Natural killer cell (primary cell): ENCODE data around the gene DTX2. TPM values are rescaled to one million over a fixed set of nuclear protein-coding genes. Genes with fewer than 3 reads are reported as not detected.
"Not testable (repeated sequence)": the region's sequence is repeated elsewhere in the genome, so short reads cannot be mapped to it uniquely, and the experiment has no call there.

Experiments
- ATAC-seq, 3 donors: fragments of 150-1000 bp in 2 of 3; fragments of 200-7000 bp in 1 of 3; cut with Tn5 transposase; 1 replicate in 1 of 3; 2 replicates in 2 of 3; pipeline ENCODE4 v1.10.0; 2021; ENCODE audit warnings: mild to moderate bottlenecking in 2 of 3, moderate library complexity in 2 of 3
- DNase-seq, 2 donors: peaks; one replicate each; pipeline versions ENCODE4 v3.0.0 to v3.0.0-alpha.2; 2013 to 2021; ENCODE audit warnings: mixed read lengths in 1 of 2
- H3K27ac ChIP-seq: one replicate; pipeline ENCODE4 v1.5.1; 2013; ENCODE audit warnings: mild to moderate bottlenecking, low read length
- H3K27me3 ChIP-seq: one replicate; pipeline ENCODE4 v1.6.1; 2013; ENCODE audit warnings: low read length; ENCODE audit not compliant: control insufficient read depth, insufficient read depth
- H3K36me3 ChIP-seq: one replicate; pipeline ENCODE4 v1.6.1; 2013; ENCODE audit warnings: low read length; ENCODE audit not compliant: control insufficient read depth, insufficient read depth
- H3K4me1 ChIP-seq: one replicate; pipeline ENCODE4 v1.6.1; 2013; ENCODE audit warnings: low read length; ENCODE audit not compliant: control insufficient read depth, insufficient read depth
- H3K4me3 ChIP-seq: one replicate; pipeline ENCODE4 v1.5.1; 2013; ENCODE audit warnings: low read length
- H3K9me3 ChIP-seq: one replicate; pipeline ENCODE4 v1.6.1; 2013; ENCODE audit warnings: low read length; ENCODE audit not compliant: control insufficient read depth, insufficient read depth
- H3K27ac Mint-ChIP-seq, 2 donors: one replicate each; pipeline ENCODE4 v1.8.0; 2022; ENCODE audit warnings: mild to moderate bottlenecking in 2 of 2, mixed read lengths in 2 of 2, moderate library complexity in 1 of 2
- H3K27me3 Mint-ChIP-seq, 2 donors: one replicate each; pipeline ENCODE4 v1.8.0; 2022; ENCODE audit warnings: low read depth in 2 of 2, mixed read lengths in 2 of 2
- H3K36me3 Mint-ChIP-seq: one replicate; pipeline ENCODE4 v1.8.0; 2022; ENCODE audit warnings: mixed read lengths
- H3K4me1 Mint-ChIP-seq, 2 donors: one replicate each; pipeline ENCODE4 v1.8.0; 2022; ENCODE audit warnings: mixed read lengths in 2 of 2
- H3K4me3 Mint-ChIP-seq: one replicate; pipeline ENCODE4 v1.8.0; 2022; ENCODE audit warnings: mild to moderate bottlenecking, moderate library complexity, mixed read lengths
- H3K9me3 Mint-ChIP-seq, 2 donors: one replicate each; pipeline ENCODE4 v1.8.0; 2022; ENCODE audit warnings: mixed read lengths in 2 of 2
- WGBS: methylation state at CpG from one replicate; pipeline ENCODE4 v1.1.7; 2013; ENCODE audit warnings: missing lambda C conversion rate; ENCODE audit not compliant: insufficient coverage; 5-methylcytosine and 5-hydroxymethylcytosine counted together
- intact Hi-C: fragments of 100-400 bp; cut with micrococcal nuclease; formaldehyde crosslinking; loops from one replicate; pipeline ENCODE4 v1.14.2; 2022
- total RNA-seq, 4 donors: library from RNA; stranded (reverse); fragments of 120-200 nt in 1 of 4; gene quantifications; one replicate each; pipeline versions ENCODE4 v1.2.3 to v1.2.4, GENCODE V29; 2013 to 2022

Gene DTX2
- total RNA-seq, 3 donors from 2014 or later (not counting 1 experiment from before 2014, with no cell fraction given) = 32.3 to 48.3 (median 40.5) TPM

- DNase-seq, intact Hi-C loops, H3K4me3 Mint-ChIP-seq, H3K27me3 ChIP-seq, H3K27ac Mint-ChIP-seq, H3K27me3 Mint-ChIP-seq, H3K4me3 ChIP-seq, H3K27ac ChIP-seq, H3K4me1 ChIP-seq, H3K36me3 ChIP-seq, H3K36me3 Mint-ChIP-seq, H3K9me3 ChIP-seq, ATAC-seq, H3K9me3 Mint-ChIP-seq: not testable (repeated sequence)
- WGBS = 80% methylated on average over 1 of the region's 6 CpGs
- peaks cover 12 to 28% of the 10 kb centered on the region in 2 donors for H3K4me1 Mint-ChIP-seq
These were observed 90.5 kb downstream of the DTX2 start for GRCh38 chr7:76551992-76552391.

Other genes starting within 250 kb of the DTX2 start
- 10 to 100 TPM; 14.4 to 15.9 (median 14.7) TPM for gene HSPB1, start 159.0 kb upstream of the DTX2 start, total RNA-seq
- 10 to 100 TPM; 21.4 to 28.9 (median 27.4) TPM for gene YWHAG, start 102.7 kb upstream of the DTX2 start, total RNA-seq
- under 1 TPM in 1 of 3 donors, not detected in 2; 0.40 TPM for gene SSC4D, start 52.0 kb upstream of the DTX2 start, total RNA-seq
- gene ZP3, start 36.8 kb upstream of the DTX2 start, total RNA-seq = 10 to 100 TPM in 1 of 3 donors, 1 to 10 TPM in 2; 1.9 to 12.9 (median 6.1) TPM
- gene UPK3B, start 48.8 kb downstream of the DTX2 start, total RNA-seq = 1 to 10 TPM; 3.3 to 5.3 (median 3.3) TPM
- gene SPDYE16, start 81.6 kb downstream of the DTX2 start, total RNA-seq = 1 to 10 TPM in 1 of 3 donors, under 1 TPM in 1, not detected in 1; 0.32 to 1.4 TPM
- 10 to 100 TPM; 17.1 to 21.9 (median 18.3) TPM for gene POMZP3, start 165.6 kb downstream of the DTX2 start, total RNA-seq